Subcutaneous abdominal adipose tissue (tissue), 5 donors: ENCODE measurements around the gene ZNF148.

Source experiments
- H3K27ac ChIP-seq: one replicate; pipeline ENCODE4 v1.7.0; 2013; ENCODE audit warnings: low read depth, mild to moderate bottlenecking, inconsistent platforms, low read length, moderate library complexity
- H3K27me3 ChIP-seq, 5 donors: one replicate each; pipeline ENCODE4 v1.7.0; 2013; ENCODE audit warnings: low read length in 5 of 5, inconsistent platforms in 1 of 5; ENCODE audit not compliant: control insufficient read depth in 5 of 5, insufficient read depth in 4 of 5
- H3K36me3 ChIP-seq, 5 donors: one replicate each; pipeline ENCODE4 v1.7.0; 2013; ENCODE audit warnings: low read length in 5 of 5; ENCODE audit not compliant: control insufficient read depth in 5 of 5, insufficient read depth in 5 of 5
- H3K4me1 ChIP-seq, 5 donors: one replicate each; pipeline ENCODE4 v1.7.0; 2013; ENCODE audit warnings: low read length in 5 of 5, mild to moderate bottlenecking in 3 of 5, moderate library complexity in 1 of 5; ENCODE audit not compliant: control insufficient read depth in 5 of 5, insufficient read depth in 5 of 5
- H3K4me3 ChIP-seq, 5 donors: one replicate each; pipeline ENCODE4 v1.7.0; 2013; ENCODE audit warnings: low read length in 5 of 5, low read depth in 1 of 5
- H3K9ac ChIP-seq, 5 donors: one replicate each; pipeline ENCODE4 v1.7.0; 2013; ENCODE audit warnings: low read length in 5 of 5, mild to moderate bottlenecking in 4 of 5, moderate library complexity in 3 of 5
- H3K9me3 ChIP-seq, 5 donors: one replicate each; pipeline ENCODE4 v1.7.0; 2013; ENCODE audit warnings: low read length in 5 of 5; ENCODE audit not compliant: control insufficient read depth in 5 of 5
- donor health status: healthy.
- donor health status: healthy.
- donor health status: healthy.
- donor health status: healthy.
- donor health status: healthy.

The ZNF148 gene

GRCh38 chr3:125322166-125322565, 53.0 kb downstream of the ZNF148 start:
- Histone ChIP-seq H3K9ac (no peak overlapping the region), H3K27me3 (no peaks in the 10 kb centered on the region), H3K27ac (no peak overlapping the region), H3K36me3 (peaks cover 0 to 15% (median 2%) of the 10 kb centered on the region in 5 donors), H3K4me3 (no peak overlapping the region), H3K9me3 (no peaks in the 10 kb centered on the region), H3K4me1 (peaks cover 0 to 6% (median 0%) of the 10 kb centered on the region in 5 donors)

- H3K36me3 ChIP-seq, result peaks cover 0 to 20% (median 2%) of the 10 kb centered on the region in 5 donors
Measured at GRCh38 chr3:125319765-125320164, 55.4 kb downstream of the ZNF148 start.

GRCh38 chr3:125318871-125319270, 56.3 kb downstream of the ZNF148 start:
- Histone ChIP-seq H3K27me3 (no peaks in the 10 kb centered on the region), H3K4me3 (no peak overlapping the region), H3K9me3 (no peaks in the 10 kb centered on the region), H3K36me3 (peaks cover 0 to 20% (median 2%) of the 10 kb centered on the region in 5 donors), H3K27ac (no peak overlapping the region), H3K9ac (no peak overlapping the region), H3K4me1 (peaks cover 0 to 6% (median 0%) of the 10 kb centered on the region in 5 donors)

More at GRCh38 chr3:125319765-125320164, 55.4 kb downstream of the ZNF148 start:
- H3K4me1 ChIP-seq, result peaks cover 0 to 6% (median 0%) of the 10 kb centered on the region in 5 donors
- H3K4me3 ChIP-seq, result no peak overlapping the region
- no peaks in the 10 kb centered on the region for H3K9me3 ChIP-seq
- H3K27ac ChIP-seq, result no peak overlapping the region
- no peaks in the 10 kb centered on the region for H3K27me3 ChIP-seq
- no peak overlapping the region for H3K9ac ChIP-seq

- Histone ChIP-seq H3K9me3 (no peaks in the 10 kb centered on the region), H3K9ac (no peak overlapping the region), H3K4me3 (no peak overlapping the region), H3K27ac (no peak overlapping the region), H3K4me1 (peaks cover 0 to 6% (median 0%) of the 10 kb centered on the region in 5 donors), H3K27me3 (no peaks in the 10 kb centered on the region), H3K36me3 (peaks cover under 1 to 21% (median 3%) of the 10 kb centered on the region in 5 donors)
Measured at GRCh38 chr3:125318167-125318865, 56.8 kb downstream of the ZNF148 start.

GRCh38 chr3:125317761-125318160, 57.4 kb downstream of the ZNF148 start:
- no peaks in the 10 kb centered on the region for H3K9me3 ChIP-seq
- H3K4me3 ChIP-seq, result no peak overlapping the region
- H3K9ac ChIP-seq, result no peak overlapping the region
- peaks cover 4 to 25% (median 5%) of the 10 kb centered on the region in 5 donors for H3K36me3 ChIP-seq
- no peak overlapping the region for H3K27ac ChIP-seq
- no peaks in the 10 kb centered on the region for H3K27me3 ChIP-seq
- H3K4me1 ChIP-seq, result peaks cover 0 to 6% (median 0%) of the 10 kb centered on the region in 5 donors

- H3K27ac ChIP-seq, result no peak overlapping the region
- peaks cover 8 to 30% (median 13%) of the 10 kb centered on the region in 5 donors for H3K36me3 ChIP-seq
Measured at GRCh38 chr3:125316949-125317348, 58.2 kb downstream of the ZNF148 start.

GRCh38 chr3:125316246-125316645, 58.9 kb downstream of the ZNF148 start:
- Histone ChIP-seq H3K4me3 (no peak overlapping the region), H3K4me1 (no peaks in the 10 kb centered on the region), H3K27me3 (no peaks in the 10 kb centered on the region), H3K27ac (no peak overlapping the region), H3K9ac (no peak overlapping the region), H3K9me3 (no peaks in the 10 kb centered on the region), H3K36me3 (peaks cover 8 to 33% (median 13%) of the 10 kb centered on the region in 5 donors)

More at GRCh38 chr3:125316949-125317348, 58.2 kb downstream of the ZNF148 start:
- H3K9ac ChIP-seq, result no peak overlapping the region
- no peaks in the 10 kb centered on the region for H3K27me3 ChIP-seq
- no peaks in the 10 kb centered on the region for H3K4me1 ChIP-seq
- H3K9me3 ChIP-seq, result no peaks in the 10 kb centered on the region
- no peak overlapping the region for H3K4me3 ChIP-seq

GRCh38 chr3:125313060-125313635, 62.0 kb downstream of the ZNF148 start:
- no peak overlapping the region for H3K4me3 ChIP-seq
- no peaks in the 10 kb centered on the region for H3K27me3 ChIP-seq
- no peaks in the 10 kb centered on the region for H3K9me3 ChIP-seq
- no peak overlapping the region for H3K9ac ChIP-seq
- H3K36me3 ChIP-seq, result peaks cover 8 to 32% (median 13%) of the 10 kb centered on the region in 5 donors
- H3K27ac ChIP-seq, result no peak overlapping the region
- H3K4me1 ChIP-seq, result no peaks in the 10 kb centered on the region

GRCh38 chr3:125310623-125311081, 64.5 kb downstream of the ZNF148 start:
- H3K27me3 ChIP-seq, result no peaks in the 10 kb centered on the region
- peak overlapping the region in 1 of 5 donors; percentile 53 for H3K9ac ChIP-seq
- peak overlapping the region in 4 of 5 donors; percentile 57 to 67 (median 60) for H3K4me3 ChIP-seq
- H3K9me3 ChIP-seq, result no peaks in the 10 kb centered on the region
- no peak overlapping the region for H3K27ac ChIP-seq
- no peaks in the 10 kb centered on the region for H3K4me1 ChIP-seq
- peaks cover 8 to 23% (median 13%) of the 10 kb centered on the region in 5 donors for H3K36me3 ChIP-seq

GRCh38 chr3:125309476-125309875, 65.6 kb downstream of the ZNF148 start:
- no peaks in the 10 kb centered on the region for H3K27me3 ChIP-seq
- H3K36me3 ChIP-seq, result peaks cover 8 to 23% (median 12%) of the 10 kb centered on the region in 5 donors
- H3K9me3 ChIP-seq, result no peaks in the 10 kb centered on the region
- no peak overlapping the region for H3K4me3 ChIP-seq
- no peak overlapping the region for H3K27ac ChIP-seq
- no peaks in the 10 kb centered on the region for H3K4me1 ChIP-seq
- no peak overlapping the region for H3K9ac ChIP-seq
